NCI-H446 treated with DMSO at 0.1 percent for 48 hours (cell line): ENCODE measurements around the gene CGB5.
"Not testable (repeated sequence)": the region's sequence is repeated elsewhere in the genome, so short reads cannot be mapped to it uniquely, and the experiment has no call there.

Experiments
- DNase-seq: peaks from one replicate; lab custom pipeline; 2025; lab: John Stamatoyannopoulos, UW

Gene CGB5

DNA sequence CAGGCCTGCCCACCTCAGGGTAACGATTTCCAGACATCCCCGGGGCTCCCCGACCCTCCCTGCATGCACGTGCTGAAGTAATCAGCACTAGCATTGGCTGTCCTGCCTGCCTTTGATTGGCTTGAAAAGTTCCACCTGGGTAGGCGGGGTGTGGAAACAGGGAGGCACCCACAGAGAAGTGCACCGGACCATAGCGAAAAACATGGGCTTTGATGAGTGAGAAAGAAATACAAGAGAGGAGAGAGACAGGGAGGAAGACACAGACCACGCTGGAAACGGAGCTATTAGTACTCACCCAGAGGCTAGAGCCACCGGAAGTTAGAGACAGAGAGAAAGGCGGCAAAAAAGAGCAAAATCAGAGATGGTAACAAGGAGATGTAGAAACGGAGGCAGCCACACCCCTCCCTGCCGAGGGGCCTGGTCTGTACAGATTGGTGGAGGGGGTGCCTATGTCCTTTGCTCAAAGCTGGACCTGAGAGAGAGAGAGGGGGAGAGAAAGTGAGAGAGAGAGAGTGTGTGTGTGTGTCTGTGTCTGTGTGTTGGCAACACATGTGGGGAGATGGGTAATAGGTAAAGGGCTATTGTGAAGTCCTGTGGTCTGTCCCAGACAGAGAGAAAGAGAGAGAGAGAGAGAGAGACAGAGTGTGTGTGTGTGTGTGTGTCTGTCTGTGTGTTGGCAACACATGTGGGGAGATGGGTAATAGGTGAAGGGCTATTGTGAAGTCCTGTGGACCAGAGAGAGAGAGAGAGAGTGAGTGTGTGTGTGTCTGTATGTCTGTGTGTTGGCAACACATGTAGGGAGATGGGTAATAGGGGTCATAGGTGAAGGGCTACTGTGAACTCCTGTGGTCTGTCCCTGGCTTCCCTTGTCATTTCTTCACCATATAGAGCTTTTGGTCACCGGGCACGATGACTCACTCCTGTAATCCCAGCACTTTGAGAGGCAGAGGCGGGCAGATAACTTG is 22.4 kb upstream of the CGB5 start:
- no peak for DNase-seq

DNA sequence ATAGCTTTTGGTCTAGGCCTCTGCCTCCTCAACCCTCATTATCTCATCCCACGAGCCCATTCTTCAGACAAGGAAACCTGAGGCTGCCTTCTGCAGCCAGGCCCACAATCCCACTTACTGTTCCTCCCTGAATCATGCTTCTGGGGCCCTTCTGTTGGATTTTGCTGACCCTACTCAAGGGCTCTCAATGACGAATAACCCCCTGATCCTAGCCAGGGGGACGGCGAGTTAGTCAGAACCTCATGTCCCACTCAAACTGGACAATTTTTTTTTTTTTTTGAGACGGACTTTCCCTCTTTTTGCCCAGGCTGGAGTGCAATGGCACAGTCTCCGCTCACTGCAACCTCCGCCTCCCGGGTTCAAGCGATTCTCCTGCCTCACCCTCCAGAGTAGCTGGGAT is 21.5 kb upstream of the CGB5 start:
- DNase-seq: no peak

DNA sequence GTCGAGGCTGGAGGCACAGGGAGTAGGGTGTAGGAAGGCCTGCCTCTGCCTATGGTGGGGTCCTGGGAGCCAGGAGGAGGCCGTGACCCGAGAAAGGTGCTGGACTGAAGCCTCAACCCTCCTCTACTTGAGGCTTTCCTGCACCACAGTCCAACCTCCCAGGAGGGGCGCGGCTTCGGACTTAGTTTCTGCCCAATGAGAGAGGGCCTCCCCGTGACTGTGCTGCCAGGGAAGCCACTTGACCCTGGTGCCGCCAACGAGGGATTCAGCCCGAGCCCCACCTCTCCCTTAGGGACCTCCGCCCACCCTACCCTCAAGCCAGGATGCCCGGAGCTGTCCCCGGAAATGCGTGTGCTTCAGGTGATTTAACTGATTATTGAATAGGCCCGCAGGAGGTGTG is 19.4 kb upstream of the CGB5 start, which contains the start of gene CGB3:
TSS of gene CGB3 (minus strand) at position 101 of the 400 bp plus-strand sequence. CDS start 362 bp downstream, outside the sequence.
- not testable (repeated sequence) for DNase-seq

DNA sequence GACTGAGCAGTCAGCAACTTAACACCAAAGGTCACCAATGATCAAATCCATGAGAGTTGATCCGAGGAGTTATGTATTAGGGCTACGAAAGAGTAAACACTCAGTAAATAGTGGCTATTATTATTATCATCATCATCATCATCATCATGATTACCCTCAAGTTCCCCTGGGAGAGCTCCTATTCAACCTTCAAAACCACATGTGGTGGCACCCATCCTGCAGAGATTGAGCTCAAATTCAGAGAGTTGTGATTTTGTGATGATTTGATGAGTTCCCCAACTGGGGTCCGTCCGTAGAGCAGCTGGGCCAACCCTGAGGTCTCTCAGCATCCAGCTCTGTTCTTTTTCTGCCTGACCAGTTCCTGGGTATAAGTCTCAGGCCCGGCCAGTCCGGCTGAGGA is 18.6 kb upstream of the CGB5 start:
- DNase-seq: not testable (repeated sequence)

DNA sequence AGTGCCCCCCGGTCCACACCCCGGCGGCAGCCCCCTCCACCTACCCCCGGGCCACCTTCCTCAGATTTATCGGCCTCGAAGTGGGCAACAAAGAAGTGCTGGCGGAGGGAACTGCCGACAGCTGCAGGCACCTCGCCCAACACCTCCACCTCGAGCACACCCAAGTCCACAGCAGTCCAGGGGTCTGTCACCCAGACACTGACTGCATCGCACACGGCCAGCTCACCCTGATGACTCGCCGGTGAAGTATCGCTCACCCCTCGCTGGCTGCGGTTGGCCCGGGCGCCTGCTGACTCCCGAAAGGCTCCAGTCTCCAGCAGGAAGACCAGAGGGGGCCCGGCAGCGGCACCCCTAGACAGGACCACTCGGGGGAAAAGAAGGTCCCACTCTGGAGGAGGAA is 18.0 kb upstream of the CGB5 start:
- DNase-seq: not testable (repeated sequence)

DNA sequence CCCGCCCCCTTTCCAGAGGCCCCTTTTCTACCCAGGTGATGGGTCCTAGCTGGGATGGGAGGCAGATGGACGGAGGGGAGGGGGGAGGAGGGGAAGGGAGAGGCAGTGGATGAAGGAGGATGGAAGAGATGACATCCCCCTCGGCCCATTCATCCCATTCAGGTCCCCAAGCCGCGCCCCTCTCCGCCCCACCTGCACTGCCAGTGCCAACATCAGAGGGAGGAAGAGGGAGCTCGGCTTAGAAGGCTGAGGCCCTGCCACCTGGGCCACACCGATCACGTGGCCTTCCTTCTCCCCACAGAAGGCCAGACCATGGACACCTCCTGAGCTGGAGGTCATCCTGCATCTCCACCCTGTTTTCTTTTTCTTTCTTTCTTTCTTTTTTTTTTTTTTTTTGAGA is 15.0 kb upstream of the CGB5 start:
- DNase-seq: not testable (repeated sequence)

DNA sequence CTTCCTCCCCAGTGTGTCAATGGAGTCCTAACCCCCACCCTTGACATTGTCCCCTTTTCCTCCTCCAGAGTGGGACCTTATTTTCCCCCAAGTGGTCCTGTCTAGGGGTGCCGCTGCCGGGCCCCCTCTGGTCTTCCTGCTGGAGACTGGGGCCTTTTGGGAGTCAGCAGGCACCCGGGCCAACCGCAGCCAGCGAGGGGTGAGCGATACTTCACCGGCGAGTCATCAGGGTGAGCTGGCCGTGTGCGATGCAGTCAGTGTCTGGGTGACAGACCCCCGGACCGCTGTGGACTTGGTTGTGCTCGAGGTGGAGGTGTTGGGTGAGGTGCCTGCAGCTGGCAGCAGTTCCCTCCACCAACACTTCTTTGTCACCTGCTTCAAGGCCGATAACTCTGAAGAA is 13.9 kb upstream of the CGB5 start:
- not testable (repeated sequence) for DNase-seq

DNA sequence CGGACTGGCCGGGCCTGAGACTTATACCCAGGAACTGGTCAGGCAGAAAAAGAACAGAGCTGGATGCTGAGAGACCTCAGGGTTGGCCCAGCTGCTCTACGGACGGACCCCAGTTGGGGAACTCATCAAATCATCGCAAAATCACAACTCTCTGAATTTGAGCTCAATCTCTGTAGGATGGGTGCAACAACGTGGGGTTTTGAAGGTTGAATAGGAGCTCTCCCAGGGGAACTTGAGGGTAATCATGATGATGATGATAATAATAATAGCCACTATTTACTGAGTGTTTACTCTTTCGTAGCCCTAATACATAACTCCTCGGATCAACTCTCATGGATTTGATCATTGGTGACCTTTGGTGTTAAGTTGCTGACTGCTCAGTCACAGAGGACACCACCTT is 13.3 kb upstream of the CGB5 start:
- DNase-seq: not testable (repeated sequence)

DNA sequence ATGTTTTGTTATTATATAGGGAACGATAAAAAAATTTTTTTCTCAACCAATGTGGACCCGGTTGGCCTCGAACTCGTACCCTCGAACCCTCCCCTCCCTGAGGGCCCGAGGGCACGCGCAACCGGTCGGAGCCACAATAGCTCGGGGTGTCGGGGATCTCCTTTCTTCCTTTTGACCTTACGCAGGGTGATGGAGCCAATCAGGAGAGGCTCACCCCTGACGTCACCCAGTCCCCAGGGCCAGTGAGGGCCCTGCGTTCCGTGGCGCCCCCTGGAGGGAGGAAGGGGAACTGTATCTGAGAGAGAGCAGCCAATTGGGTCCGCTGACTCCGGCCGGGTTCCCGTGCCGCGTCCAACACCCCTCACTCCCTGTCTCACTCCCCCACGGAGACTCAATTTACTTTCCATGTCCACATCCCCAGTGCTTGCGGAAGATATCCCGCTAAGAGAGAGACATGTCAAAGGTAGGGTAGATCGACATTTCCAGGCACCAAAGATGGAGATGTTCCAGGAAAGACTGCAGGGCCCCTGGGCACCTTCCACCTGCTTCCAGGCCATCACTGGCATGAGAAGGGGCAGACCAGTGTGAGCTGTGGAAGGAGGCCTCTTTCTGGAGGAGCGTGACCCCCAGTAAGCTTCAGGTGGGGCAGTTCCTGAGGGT is 11.9 kb upstream of the CGB5 start, which contains the start of gene CGB2:
TSS of gene CGB2 (plus strand) at position 249 of the 660 bp plus-strand sequence. CDS start at position 455, 206 bp downstream.
- DNase-seq: not testable (repeated sequence)

DNA sequence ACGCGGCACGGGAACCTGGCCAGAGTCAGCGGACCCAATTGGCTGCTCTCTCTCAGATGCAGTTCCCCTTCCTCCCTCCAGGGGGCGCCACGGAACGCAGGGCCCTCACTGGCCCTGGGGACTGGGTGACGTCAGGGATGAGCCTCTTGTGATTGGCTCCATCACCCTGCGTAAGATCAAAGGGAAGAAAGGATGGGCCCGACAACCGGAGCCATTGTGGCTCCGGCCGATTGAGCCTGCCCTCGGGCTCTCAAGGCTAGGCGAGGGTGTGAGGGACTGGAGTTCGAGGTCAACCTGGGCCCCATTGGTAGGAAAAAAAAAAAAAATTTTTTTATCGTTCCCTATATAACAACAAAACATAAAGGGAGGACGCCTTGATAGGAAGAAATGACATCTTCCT is 6.8 kb upstream of the CGB5 start, which contains the start of gene CGB1:
TSS of gene CGB1 (minus strand) at position 81 of the 400 bp plus-strand sequence. CDS start 184 bp downstream, outside the sequence.
- not testable (repeated sequence) for DNase-seq

DNA sequence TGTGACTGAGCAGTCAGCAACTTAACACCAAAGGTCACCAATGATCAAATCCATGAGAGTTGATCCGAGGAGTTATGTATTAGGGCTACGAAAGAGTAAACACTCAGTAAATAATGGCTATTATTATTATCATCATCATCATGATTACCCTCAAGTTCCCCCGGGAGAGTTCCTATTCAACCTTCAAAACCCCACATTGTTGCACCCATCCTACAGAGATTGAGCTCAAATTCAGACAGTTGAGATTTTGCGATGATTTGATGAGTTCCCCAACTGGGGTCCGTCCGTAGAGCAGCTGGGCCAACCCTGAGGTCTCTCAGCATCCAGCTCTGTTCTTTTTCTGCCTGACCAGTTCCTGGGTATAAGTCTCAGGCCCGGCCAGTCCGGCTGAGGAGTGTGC is 5.5 kb upstream of the CGB5 start:
- not testable (repeated sequence) for DNase-seq

DNA sequence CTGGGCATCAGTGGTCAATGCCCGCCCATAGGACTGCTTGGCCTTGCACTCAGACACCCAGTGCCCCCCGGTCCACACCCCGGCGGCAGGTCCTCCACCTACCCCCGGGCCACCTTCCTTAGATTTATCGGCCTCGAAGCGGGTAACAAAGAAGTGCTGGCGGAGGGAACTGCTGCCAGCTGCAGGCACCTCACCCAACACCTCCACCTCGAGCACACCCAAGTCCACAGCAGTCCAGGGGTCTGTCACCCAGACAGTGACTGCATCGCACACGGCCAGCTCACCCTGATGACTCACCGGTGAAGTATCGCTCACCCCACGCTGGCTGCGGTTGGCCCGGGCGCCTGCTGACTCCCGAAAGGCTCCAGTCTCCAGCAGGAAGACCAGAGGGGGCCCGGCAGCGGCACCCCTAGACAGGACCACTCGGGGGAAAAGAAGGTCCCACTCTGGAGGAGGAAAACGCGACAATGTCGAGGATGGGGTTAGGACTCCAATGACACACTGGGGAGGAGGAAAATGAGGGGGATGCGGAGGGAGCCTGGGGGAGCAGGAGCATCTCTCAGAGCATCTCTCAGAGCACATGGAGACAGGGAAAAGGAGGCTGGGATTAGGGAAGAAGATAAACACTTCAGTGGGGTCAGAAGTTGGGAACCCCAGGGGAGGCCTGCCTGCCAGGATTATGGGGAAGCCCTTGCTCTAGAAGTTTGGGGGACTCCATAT is 4.9 kb upstream of the CGB5 start:
- not testable (repeated sequence) for DNase-seq

DNA sequence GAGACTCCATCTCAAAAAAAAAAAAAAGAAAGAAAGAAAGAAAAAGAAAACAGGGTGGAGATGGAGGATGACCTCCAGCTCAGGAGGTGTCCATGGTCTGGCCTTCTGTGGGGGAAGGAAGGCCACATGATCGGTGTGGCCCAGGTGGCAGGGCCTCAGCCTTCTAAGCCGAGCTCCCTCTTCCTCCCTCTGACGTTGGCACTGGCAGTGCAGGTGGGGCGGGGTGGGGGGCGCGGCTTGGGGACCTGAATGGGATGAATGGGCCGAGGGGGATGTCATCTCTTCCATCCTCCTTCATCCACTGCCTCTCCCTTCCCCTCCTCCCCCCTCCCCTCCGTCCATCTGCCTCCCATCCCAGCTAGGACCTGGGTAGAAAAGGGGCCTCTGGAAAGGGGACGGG is 3.9 kb upstream of the CGB5 start:
- not testable (repeated sequence) for DNase-seq

DNA sequence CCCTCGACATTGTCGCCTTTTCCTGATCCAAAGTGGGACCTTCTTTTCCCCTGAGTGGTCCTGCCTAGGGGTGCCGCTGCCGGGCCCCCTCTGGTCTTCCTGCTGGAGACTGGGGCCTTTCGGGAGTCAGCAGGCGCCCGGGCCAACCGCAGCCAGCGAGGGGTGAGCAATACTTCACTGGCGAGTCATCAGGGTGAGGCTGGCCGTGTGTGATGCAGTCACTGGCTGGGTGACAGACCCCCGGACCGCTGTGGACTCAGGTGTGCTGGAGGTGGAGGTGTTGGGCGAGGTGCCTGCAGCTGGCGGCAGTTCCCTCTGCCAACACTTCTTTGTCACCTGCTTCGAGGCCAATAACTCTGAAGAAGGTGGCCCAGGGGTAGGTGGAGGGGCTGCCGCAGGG is 1.5 kb upstream of the CGB5 start:
- no peak for DNase-seq

DNA sequence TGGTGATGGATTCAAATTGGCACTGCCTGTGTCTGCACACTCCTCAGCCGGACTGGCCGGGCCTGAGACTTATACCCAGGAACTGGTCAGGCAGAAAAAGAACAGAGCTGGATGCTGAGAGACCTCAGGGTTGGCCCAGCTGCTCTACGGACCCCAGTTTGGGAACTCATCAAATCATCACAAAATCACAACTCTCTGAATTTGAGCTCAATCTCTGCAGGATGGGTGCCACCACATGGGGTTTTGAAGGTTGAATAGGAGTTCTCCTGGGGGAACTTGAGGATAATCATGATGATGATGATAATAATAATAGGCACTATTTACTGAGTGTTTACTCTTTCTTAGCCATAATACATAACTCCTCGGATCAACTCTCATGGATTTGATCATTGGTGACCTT is 982 bp upstream of the CGB5 start:
- not testable (repeated sequence) for DNase-seq

DNA sequence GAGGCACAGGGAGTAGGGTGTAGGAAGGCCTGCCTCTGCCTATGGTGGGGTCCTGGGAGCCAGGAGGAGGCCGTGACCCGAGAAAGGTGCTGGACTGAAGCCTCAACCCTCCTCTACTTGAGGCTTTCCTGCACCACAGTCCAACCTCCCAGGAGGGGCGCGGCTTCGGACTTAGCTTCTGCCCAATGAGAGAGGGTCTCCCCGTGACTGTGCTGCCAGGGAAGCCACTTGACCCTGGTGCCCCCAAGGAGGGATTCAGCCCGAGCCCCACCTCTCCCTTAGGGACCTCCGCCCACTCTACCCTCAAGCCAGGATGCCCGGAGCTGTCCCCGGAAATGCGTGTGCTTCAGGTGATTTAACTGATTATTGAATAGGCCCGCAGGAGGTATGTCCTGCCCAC is 5.4 kb downstream of the CGB5 start, which contains the start of gene CGB8:
TSS of gene CGB8 (minus strand) at position 101 of the 400 bp plus-strand sequence. CDS start 372 bp downstream, outside the sequence.
- not testable (repeated sequence) for DNase-seq

DNA sequence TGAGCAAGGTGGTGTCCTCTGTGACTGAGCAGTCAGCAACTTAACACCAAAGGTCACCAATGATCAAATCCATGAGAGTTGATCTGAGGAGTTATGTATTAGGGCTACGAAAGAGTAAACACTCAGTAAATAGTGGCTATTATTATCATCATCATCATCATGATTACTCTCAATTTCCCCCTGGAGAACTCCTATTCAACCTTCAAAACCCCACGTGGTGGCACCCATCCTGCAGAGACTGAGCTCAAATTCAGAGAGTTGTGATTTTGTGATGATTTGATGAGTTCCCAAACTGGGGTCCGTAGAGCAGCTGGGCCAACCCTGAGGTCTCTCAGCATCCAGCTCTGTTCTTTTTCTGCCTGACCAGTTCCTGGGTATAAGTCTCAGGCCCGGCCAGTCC is 6.2 kb downstream of the CGB5 start:
- DNase-seq: not testable (repeated sequence)

DNA sequence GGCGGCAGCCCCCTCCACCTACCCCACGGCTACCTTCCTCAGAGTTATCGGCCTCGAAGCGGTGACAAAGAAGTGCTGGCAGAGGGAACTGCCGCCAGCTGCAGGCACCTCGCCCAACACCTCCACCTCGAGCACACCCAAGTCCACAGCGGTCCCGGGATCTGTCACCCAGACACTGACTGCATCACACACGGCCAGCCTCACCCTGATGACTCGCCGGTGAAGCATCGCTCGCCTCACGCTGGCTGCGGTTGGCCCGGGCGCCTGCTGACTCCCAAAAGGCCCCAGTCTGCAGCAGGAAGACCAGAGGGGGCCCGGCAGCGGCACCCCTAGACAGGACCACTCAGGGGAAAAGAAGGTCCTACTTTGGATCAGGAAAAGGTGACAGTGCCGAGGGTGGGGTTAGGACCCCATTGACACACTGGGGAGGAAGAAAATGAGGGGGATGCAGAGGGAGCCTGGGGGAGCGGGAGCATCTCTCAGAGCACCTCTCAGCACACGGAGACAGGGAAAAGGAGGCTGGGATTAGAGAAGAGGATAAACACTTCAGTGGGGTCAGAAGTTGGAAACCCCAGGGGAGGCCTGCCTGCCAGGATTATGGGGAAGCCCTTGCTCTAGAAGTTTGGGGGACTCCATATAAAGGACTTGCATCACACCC is 6.9 kb downstream of the CGB5 start:
- not testable (repeated sequence) for DNase-seq

DNA sequence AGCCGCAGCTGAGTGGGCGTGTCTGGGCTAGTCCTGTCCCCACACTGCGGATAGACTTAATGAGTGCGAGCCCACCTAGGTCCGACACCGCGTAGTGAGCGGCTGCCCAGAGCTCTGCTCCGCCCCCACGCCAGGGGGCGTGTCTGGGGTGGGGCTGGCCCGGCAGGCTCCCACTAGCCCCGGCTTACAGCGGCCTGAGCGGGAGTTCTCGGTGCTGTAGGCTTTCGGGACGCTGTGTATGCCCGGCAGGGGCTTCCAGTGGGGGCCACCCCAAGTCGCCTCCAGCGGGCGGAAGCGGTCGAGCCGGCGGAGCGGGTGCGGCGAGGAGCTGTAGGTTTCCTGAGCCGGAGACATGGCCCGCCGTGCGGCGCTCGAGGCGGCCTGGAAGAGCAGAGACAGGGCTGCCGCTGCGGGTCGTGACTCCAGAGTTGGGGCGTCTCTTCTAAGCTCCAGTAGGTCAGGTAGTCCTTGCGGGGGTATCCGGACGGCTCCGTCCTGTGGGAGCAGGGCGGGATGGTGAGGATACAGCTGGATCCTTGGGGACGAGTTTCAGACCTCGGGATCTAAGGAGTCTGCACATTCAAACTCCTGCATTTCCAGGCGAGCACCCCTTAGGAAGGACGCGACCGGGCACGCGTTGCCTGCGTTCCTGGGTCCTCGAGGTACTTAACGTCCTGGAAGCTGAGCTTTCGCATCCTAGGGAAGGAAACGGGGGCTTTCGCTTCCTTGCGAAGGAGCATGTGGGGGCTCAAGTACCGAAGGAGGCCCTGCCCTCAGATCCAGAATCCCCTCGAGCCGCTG is 12.7 kb downstream of the CGB5 start:
- no peak for DNase-seq

DNA sequence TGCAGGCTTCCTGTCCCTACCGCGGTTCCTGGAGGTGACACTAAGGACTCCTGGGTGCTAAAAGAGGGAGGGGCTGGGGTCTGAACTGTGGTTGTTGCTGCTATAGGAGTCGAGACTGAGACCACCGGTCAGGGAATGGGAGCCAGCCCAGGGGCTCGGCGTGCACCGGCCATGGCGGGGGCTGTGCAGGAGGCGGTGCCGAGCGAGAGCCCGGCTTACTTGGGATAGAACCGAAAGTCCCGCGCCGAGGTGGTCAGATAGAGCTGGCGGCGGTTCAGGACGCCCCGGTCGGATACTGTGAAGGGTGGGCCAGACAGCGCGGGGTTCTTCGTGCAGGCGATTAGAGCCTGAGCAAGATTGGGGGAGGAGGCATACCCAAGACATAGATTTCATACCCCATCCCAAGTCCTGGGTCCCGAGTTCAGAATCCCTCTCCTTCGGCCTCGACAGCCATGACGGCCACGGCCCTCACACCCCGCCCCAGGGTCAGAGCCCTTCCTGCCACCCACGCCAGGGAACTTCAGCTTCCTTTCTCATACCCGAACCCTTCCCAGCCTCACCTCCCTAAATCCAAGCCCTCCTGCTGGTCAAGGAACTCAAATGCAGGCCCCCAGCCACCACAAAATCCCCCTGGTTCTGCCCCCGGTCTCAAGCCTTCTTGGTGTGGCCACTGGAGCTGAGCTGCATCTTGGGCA is 13.4 kb downstream of the CGB5 start:
- DNase-seq: not testable (repeated sequence)
